ENCODE results near the gene FSTL5.

DNA sequence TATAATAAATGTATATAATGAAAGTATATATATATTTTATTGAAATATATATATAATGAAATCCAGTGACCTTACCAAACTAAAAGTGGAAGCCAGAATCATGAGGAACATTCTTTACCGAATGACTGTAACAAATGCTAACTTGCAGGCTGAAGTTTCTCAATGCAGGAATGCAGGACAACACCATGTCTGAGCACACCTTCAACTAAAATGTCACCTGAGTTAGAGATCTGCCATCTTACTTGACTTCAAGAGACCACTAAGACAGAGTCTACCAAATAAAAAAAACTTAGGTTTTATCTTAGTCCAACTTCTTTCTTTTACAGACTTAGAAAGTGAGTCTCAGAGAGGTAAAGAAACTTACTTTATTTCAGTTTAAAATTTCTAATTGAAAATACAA lies 176.2 kb downstream of the FSTL5 start:
- TF ChIP-seq ZNF274 (IDR thresholded peaks at IDR 0.05; ENCODE audit: low read depth, low read length) (no peak), YY1 (IDR thresholded peaks at IDR 0.05; ENCODE audit: insufficient read depth, insufficient read length) (no peak), SUZ12 (IDR thresholded peaks at IDR 0.05; ENCODE audit: extremely low read depth, insufficient read depth, insufficient read length) (no peak)
